Progenitor cell of endocrine pancreas (in vitro differentiated cells): ENCODE results near the gene CDK19. TPM values are rescaled to one million over a fixed set of nuclear protein-coding genes. Genes with fewer than 3 reads are reported as not detected.

Experiments used
- DNase-seq: peaks from one replicate; pipeline ENCODE4 v3.0.0; 2021; ENCODE audit warnings: low spot score; ENCODE audit not compliant: unreplicated experiment
- H3K27ac Mint-ChIP-seq: 2 replicates; pipeline ENCODE4 v1.8.0; 2021; ENCODE audit warnings: mild to moderate bottlenecking, moderate library complexity, mixed read lengths
- H3K27me3 Mint-ChIP-seq: 2 replicates; pipeline ENCODE4 v1.8.0; 2021; ENCODE audit warnings: mixed read lengths
- H3K36me3 Mint-ChIP-seq: 2 replicates; pipeline ENCODE4 v1.8.0; 2022; ENCODE audit warnings: mixed read lengths; ENCODE audit not compliant: insufficient read depth
- H3K4me1 Mint-ChIP-seq: 2 replicates; pipeline ENCODE4 v1.8.0; 2021; ENCODE audit warnings: low read depth, mixed read lengths
- H3K4me3 Mint-ChIP-seq: 2 replicates; pipeline ENCODE4 v1.8.0; 2021; ENCODE audit warnings: low read depth, mild to moderate bottlenecking, moderate library complexity, mixed read lengths
- H3K9me3 Mint-ChIP-seq: 2 replicates; pipeline ENCODE4 v1.8.0; 2021; ENCODE audit warnings: low read depth, mixed read lengths
- total RNA-seq: library from RNA; stranded (reverse); gene quantifications from 2 replicates; pipeline ENCODE4 v1.2.1, GENCODE V29; 2021
- TF ChIP-seq, protein P1 (sequence below): fragments of 200-600 bp; sonication (generic); IDR thresholded peaks from one replicate; pipeline ENCODE4 v1.5.0; 2021; ENCODE audit warnings: antibody characterized with exemption, mild to moderate bottlenecking; ENCODE audit not compliant: unreplicated experiment

CDK19 gene
- total RNA-seq, 1 donor from 2014 or later: 26.2 TPM

DNA sequence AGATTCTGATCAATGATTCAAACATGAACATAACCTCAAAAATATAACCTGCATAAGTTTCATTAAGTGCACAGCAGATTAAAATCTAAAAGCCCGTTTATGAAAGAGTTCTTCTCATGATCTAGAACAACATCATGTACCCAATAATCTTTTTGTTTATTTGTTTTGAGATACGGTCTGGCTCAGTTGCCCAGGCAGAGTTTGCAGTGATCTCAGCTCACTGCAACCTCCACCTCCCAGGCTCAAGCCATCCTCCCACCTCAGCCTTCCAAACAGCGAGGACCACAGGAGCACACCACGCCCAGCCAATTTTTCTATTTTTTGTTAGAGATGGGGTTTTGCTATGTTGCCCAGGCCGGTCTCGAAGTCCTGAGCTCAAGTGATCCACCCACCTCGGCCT lies 149.7 kb downstream of the CDK19 start:
- Mint-ChIP-seq H3K27ac (no peak overlapping the region), H3K27me3 (no peaks in the 10 kb centered on the region), H3K9me3 (no peaks in the 10 kb centered on the region), H3K4me3 (no peak overlapping the region), H3K36me3 (peaks cover 6% of the 10 kb centered on the region), H3K4me1 (peaks cover 2% of the 10 kb centered on the region)
- DNase-seq: no peak
- TF ChIP-seq, protein P1, sequence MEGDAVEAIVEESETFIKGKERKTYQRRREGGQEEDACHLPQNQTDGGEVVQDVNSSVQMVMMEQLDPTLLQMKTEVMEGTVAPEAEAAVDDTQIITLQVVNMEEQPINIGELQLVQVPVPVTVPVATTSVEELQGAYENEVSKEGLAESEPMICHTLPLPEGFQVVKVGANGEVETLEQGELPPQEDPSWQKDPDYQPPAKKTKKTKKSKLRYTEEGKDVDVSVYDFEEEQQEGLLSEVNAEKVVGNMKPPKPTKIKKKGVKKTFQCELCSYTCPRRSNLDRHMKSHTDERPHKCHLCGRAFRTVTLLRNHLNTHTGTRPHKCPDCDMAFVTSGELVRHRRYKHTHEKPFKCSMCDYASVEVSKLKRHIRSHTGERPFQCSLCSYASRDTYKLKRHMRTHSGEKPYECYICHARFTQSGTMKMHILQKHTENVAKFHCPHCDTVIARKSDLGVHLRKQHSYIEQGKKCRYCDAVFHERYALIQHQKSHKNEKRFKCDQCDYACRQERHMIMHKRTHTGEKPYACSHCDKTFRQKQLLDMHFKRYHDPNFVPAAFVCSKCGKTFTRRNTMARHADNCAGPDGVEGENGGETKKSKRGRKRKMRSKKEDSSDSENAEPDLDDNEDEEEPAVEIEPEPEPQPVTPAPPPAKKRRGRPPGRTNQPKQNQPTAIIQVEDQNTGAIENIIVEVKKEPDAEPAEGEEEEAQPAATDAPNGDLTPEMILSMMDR: no peak

DNA sequence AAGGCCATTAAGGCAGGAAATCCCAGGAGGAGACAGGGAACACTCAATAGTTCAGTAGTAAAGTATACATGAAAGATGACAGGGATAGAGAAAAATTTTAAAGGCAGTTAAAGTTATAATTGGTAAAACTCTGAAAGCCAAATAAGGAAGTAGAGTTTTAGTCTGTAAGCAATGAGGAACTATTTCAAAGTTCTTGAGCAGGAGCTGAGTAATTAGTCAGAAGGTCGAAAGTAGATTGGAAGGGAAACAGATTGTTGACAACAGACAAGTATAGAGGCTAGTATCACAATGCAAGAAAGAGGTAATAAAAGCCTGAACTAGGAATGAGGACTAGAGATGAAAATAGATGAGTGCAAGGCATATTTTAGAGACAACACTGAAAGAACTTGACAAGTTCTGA lies 150.3 kb downstream of the CDK19 start:
- Mint-ChIP-seq H3K27me3 (no peaks in the 10 kb centered on the region), H3K27ac (peak overlapping the region; percentile 0)

DNA sequence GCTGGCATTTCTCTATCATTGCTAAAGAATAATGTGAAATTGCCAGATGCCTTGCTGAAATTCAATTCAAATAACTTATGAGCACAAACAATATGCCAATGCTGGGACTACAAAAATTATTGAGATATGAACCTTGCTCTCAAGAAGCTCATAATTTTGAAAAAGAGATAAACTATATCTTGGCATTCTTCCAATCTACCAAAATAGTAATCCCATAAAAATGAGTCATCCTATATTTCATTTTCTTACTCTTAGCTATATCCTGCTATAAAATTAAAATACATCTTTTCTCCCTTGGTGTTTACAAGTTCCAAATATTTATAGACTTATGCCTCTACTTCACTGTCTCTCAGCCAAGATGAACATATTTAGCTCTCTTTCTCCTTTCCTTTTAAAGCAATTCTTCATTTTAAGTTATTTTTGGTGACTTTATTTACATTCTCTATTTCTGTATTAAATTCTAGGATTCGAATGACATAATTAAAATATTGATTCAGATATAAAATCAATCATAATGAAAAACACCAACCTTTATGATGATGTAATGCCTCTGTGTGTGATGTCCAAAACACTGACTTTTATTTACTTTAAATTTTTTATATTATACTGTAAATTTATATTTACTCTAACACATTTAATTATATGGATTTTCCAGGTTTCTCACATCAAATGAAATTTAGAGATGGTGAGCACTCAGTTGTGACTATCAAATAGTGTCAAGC lies 152.6 kb downstream of the CDK19 start:
- no peaks in the 10 kb centered on the region for H3K9me3 Mint-ChIP-seq
- no peaks in the 10 kb centered on the region for H3K27me3 Mint-ChIP-seq
- peaks cover 6% of the 10 kb centered on the region for H3K36me3 Mint-ChIP-seq
- H3K27ac Mint-ChIP-seq: no peak overlapping the region
- TF ChIP-seq, protein P1: no peak
- no peak for DNase-seq
- no peak overlapping the region for H3K4me3 Mint-ChIP-seq
- H3K4me1 Mint-ChIP-seq: peaks cover 4% of the 10 kb centered on the region

More for the DNA sequence above, 150.3 kb downstream of the CDK19 start:
- TF ChIP-seq, protein P1: no peak
- no peak overlapping the region for H3K4me3 Mint-ChIP-seq
- H3K9me3 Mint-ChIP-seq: no peaks in the 10 kb centered on the region
- H3K36me3 Mint-ChIP-seq: peaks cover 6% of the 10 kb centered on the region
- DNase-seq: no peak
- H3K4me1 Mint-ChIP-seq: no peaks in the 10 kb centered on the region

DNA sequence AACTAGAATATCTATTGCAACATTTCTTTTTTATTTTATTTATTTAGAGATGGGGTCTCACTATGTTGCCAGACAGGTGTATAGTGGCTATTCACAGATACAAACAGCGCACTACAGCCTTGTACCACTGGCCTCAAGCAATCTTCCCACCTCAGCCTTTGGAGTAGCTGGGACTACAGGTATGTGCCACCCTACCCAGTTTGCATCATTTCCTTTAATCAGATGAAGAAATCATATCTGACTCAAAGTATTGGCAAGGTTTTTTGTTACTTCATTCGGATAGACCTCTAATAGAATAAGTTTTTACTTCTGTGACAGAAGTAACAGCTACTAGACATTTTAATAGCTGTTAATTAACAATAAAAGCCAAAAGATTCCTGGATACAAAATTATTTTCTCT lies 153.9 kb downstream of the CDK19 start:
- no peaks in the 10 kb centered on the region for H3K9me3 Mint-ChIP-seq
- TF ChIP-seq, protein P1: no peak
- no peak overlapping the region for H3K27ac Mint-ChIP-seq
- H3K36me3 Mint-ChIP-seq: peaks cover 5% of the 10 kb centered on the region
- H3K4me1 Mint-ChIP-seq: peaks cover 14% of the 10 kb centered on the region
- no peak for DNase-seq
- H3K27me3 Mint-ChIP-seq: no peaks in the 10 kb centered on the region
- H3K4me3 Mint-ChIP-seq: no peak overlapping the region

DNA sequence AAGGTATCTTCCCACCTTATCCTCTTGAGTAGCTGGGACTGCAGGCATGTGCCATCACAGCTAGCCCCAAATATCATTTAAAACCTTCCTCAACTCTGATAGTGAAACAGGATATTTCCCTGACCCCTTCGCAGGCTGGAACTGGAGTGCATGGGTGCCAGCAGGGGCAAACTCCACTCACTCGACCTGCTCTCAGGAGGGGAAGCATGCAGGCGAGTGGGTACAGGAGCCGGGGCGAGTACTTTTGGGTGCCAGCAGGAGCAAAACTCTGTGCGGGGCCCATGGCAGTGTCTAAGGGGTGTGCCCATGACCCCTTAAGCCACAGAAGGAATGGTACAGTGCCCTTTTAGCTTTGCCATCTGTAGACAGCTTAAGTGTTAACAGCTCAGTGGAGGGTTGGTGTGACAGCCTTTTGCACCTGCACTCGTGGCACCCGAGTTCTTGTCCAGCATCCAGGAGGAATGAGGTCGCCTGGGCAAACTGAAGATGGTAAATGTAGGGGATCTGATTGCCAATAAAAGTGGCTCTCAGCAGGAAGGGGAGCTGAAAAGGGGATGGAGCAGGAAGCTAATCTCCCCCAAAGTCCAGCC lies 155.1 kb downstream of the CDK19 start:
- peaks cover 25% of the 10 kb centered on the region for H3K4me1 Mint-ChIP-seq
- no peak overlapping the region for H3K4me3 Mint-ChIP-seq
- H3K36me3 Mint-ChIP-seq: peaks cover 7% of the 10 kb centered on the region
- no peaks in the 10 kb centered on the region for H3K9me3 Mint-ChIP-seq
- peak overlapping the region; percentile 25 for H3K27ac Mint-ChIP-seq
- H3K27me3 Mint-ChIP-seq: no peaks in the 10 kb centered on the region
- DNase-seq: no peak
- TF ChIP-seq, protein P1: no peak
